HepG2 (cell line): ENCODE measurements around the gene MAEA.

ENCODE experiments used
- ATF7 ChIP-seq, 2 experiments: fragments of 450-650 bp in 1 of 2; sonication (generic) in 1 of 2; formaldehyde crosslinking in 1 of 2; IDR thresholded peaks; 2 replicates each; pipeline versions ENCODE4 v1.4.0 to v1.6.1; 2016 to 2020; ENCODE audit warnings: antibody characterized with exemption in 1 of 2, mild to moderate bottlenecking in 1 of 2, missing genetic modification reagents in 1 of 2
- NR1H2 ChIP-seq: sonication (generic); formaldehyde crosslinking; IDR thresholded peaks from 2 replicates; pipeline ENCODE4 v1.8.1; 2022; ENCODE audit warnings: low read depth, missing genetic modification reagents, borderline replicate concordance
- PHF21A ChIP-seq: sonication (generic); formaldehyde crosslinking; IDR thresholded peaks from 2 replicates; pipeline ENCODE4 v1.5.0; 2020; ENCODE audit warnings: mild to moderate bottlenecking, missing genetic modification reagents
- POLR2A ChIP-seq, 2 experiments: IDR thresholded peaks; 2 replicates each; pipeline ENCODE4 v1.6.1; 2011; ENCODE audit warnings: low read depth in 2 of 2, low read length in 2 of 2, mild to moderate bottlenecking in 1 of 2, moderate library complexity in 1 of 2; ENCODE audit not compliant: insufficient read depth in 1 of 2
- SP5 ChIP-seq: IDR thresholded peaks from 2 replicates; pipeline ENCODE4 v1.6.1; 2016; ENCODE audit warnings: low read depth, borderline replicate concordance
- TAF1 ChIP-seq: sonication (generic); formaldehyde crosslinking; IDR thresholded peaks from 2 replicates; pipeline ENCODE4 v1.4.0; 2020; ENCODE audit warnings: missing genetic modification reagents
- YY1 ChIP-seq: IDR thresholded peaks from 2 replicates; pipeline ENCODE4 v1.6.1; 2011; ENCODE audit warnings: low read length, low read depth, moderate library complexity, mild to moderate bottlenecking; ENCODE audit not compliant: insufficient read depth, insufficient replicate concordance
- ZKSCAN1 ChIP-seq: fragments of 150-350 bp; IDR thresholded peaks from 2 replicates; pipeline ENCODE4 v1.6.1; 2014; ENCODE audit warnings: low read length
- ZNF792 ChIP-seq: IDR thresholded peaks from 2 replicates; pipeline ENCODE4 v1.6.1; 2016
- ZSCAN29 ChIP-seq: sonication (generic); formaldehyde crosslinking; conservative IDR thresholded peaks from 2 replicates; pipeline ENCODE4 v1.4.0; 2020; ENCODE audit warnings: mild to moderate bottlenecking, missing genetic modification reagents
- TF ChIP-seq, protein P1 (sequence below): sonication (generic); formaldehyde crosslinking; IDR thresholded peaks from 2 replicates; pipeline ENCODE4 v1.5.0; 2020; ENCODE audit warnings: mild to moderate bottlenecking, missing genetic modification reagents, moderate library complexity
- TF ChIP-seq, protein P2 (sequence below): sonication (generic); formaldehyde crosslinking; IDR thresholded peaks from one replicate; pipeline ENCODE4 v1.5.1; 2020; ENCODE audit warnings: mild to moderate bottlenecking, missing genetic modification reagents; ENCODE audit errors: not compliant biosample characterization
- TF ChIP-seq, protein P3 (sequence below): sonication (generic); formaldehyde crosslinking; IDR thresholded peaks from 2 replicates; pipeline ENCODE4 v1.4.0; 2020; ENCODE audit warnings: mild to moderate bottlenecking, missing genetic modification reagents

DNA sequence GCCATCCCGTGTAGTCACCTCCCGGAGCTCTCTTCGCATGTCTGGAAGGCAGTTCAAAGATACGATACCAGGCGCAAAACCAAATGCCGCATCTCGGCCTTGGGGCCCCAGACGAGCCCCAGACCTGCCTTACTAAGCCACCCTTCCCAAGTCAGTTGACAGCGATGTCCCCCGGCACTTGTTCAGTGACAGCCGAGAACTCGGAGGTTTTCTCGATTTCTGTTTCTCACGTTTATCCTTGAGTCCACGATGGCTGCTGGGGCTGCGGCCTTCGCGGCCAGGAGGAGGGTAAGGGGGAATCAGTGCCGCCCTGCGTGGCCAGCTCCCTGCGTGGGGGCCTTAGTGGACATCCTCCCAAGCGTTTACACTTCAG lies 7.3 kb downstream of the MAEA start:
- TF ChIP-seq YY1 = no peak
- no peak for TF ChIP-seq TAF1 (CRISPR knock-in tag)
- no peak for TF ChIP-seq ZSCAN29
- TF ChIP-seq, protein P1, sequence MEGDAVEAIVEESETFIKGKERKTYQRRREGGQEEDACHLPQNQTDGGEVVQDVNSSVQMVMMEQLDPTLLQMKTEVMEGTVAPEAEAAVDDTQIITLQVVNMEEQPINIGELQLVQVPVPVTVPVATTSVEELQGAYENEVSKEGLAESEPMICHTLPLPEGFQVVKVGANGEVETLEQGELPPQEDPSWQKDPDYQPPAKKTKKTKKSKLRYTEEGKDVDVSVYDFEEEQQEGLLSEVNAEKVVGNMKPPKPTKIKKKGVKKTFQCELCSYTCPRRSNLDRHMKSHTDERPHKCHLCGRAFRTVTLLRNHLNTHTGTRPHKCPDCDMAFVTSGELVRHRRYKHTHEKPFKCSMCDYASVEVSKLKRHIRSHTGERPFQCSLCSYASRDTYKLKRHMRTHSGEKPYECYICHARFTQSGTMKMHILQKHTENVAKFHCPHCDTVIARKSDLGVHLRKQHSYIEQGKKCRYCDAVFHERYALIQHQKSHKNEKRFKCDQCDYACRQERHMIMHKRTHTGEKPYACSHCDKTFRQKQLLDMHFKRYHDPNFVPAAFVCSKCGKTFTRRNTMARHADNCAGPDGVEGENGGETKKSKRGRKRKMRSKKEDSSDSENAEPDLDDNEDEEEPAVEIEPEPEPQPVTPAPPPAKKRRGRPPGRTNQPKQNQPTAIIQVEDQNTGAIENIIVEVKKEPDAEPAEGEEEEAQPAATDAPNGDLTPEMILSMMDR (CRISPR knock-in tag) = no peak
- TF ChIP-seq PHF21A = no peak
- TF ChIP-seq, protein P2, sequence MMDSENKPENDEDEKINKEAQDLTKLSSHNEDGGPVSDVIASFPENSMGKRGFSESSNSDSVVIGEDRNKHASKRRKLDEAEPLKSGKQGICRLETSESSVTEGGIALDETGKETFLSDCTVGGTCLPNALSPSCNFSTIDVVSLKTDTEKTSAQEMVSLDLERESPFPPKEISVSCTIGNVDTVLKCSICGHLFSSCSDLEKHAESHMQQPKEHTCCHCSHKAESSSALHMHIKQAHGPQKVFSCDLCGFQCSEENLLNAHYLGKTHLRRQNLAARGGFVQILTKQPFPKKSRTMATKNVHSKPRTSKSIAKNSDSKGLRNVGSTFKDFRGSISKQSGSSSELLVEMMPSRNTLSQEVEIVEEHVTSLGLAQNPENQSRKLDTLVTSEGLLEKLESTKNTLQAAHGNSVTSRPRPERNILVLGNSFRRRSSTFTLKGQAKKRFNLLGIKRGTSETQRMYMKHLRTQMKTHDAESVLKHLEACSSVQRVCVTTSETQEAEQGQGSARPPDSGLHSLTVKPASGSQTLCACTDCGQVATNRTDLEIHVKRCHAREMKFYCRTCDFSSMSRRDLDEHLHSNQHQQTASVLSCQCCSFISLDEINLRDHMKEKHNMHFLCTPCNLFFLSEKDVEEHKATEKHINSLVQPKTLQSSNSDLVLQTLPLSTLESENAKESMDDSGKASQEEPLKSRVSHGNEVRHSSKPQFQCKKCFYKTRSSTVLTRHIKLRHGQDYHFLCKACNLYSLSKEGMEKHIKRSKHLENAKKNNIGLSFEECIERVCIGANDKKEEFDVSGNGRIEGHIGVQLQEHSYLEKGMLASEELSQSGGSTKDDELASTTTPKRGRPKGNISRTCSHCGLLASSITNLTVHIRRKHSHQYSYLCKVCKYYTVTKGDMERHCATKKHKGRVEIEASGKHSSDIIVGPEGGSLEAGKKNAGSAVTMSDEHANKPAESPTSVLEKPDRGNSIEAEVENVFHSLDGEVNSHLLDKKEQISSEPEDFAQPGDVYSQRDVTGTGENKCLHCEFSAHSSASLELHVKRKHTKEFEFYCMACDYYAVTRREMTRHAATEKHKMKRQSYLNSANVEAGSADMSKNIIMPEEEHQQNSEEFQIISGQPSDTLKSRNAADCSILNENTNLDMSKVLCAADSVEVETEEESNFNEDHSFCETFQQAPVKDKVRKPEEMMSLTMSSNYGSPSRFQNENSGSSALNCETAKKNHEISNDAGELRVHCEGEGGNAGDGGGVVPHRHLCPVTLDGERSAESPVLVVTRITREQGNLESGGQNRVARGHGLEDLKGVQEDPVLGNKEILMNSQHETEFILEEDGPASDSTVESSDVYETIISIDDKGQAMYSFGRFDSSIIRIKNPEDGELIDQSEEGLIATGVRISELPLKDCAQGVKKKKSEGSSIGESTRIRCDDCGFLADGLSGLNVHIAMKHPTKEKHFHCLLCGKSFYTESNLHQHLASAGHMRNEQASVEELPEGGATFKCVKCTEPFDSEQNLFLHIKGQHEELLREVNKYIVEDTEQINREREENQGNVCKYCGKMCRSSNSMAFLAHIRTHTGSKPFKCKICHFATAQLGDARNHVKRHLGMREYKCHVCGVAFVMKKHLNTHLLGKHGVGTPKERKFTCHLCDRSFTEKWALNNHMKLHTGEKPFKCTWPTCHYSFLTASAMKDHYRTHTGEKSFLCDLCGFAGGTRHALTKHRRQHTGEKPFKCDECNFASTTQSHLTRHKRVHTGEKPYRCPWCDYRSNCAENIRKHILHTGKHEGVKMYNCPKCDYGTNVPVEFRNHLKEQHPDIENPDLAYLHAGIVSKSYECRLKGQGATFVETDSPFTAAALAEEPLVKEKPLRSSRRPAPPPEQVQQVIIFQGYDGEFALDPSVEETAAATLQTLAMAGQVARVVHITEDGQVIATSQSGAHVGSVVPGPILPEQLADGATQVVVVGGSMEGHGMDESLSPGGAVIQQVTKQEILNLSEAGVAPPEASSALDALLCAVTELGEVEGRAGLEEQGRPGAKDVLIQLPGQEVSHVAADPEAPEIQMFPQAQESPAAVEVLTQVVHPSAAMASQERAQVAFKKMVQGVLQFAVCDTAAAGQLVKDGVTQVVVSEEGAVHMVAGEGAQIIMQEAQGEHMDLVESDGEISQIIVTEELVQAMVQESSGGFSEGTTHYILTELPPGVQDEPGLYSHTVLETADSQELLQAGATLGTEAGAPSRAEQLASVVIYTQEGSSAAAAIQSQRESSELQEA (CRISPR knock-in tag) = no peak
- TF ChIP-seq NR1H2 (CRISPR knock-in tag) = no peak
- TF ChIP-seq, protein P3, sequence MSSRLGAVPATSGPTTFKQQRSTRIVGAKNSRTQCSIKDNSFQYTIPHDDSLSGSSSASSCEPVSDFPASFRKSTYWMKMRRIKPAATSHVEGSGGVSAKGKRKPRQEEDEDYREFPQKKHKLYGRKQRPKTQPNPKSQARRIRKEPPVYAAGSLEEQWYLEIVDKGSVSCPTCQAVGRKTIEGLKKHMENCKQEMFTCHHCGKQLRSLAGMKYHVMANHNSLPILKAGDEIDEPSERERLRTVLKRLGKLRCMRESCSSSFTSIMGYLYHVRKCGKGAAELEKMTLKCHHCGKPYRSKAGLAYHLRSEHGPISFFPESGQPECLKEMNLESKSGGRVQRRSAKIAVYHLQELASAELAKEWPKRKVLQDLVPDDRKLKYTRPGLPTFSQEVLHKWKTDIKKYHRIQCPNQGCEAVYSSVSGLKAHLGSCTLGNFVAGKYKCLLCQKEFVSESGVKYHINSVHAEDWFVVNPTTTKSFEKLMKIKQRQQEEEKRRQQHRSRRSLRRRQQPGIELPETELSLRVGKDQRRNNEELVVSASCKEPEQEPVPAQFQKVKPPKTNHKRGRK (CRISPR knock-in tag) = no peak
- TF ChIP-seq ZKSCAN1 = no peak
- no peak for TF ChIP-seq SP5 (CRISPR knock-in tag)
- TF ChIP-seq POLR2A (IDR thresholded peaks at IDR 0.05; ENCODE audit: insufficient read depth in 1 of 2, low read depth in 2 of 2, low read length in 2 of 2) = no peak
- no peak for TF ChIP-seq ZNF792
- no peak for TF ChIP-seq ATF7 (IDR thresholded peaks at IDR 0.05)
- TF ChIP-seq ATF7 (CRISPR knock-in tag; IDR thresholded peaks at IDR 0.05) = no peak
